Brain pericyte (primary cell): Measurements from ENCODE around the gene AMN1.
"Not testable (repeated sequence)": the region's sequence is repeated elsewhere in the genome, so short reads cannot be mapped to it uniquely, and the experiment has no call there.

ENCODE experiments used
- DNase-seq: peaks from one replicate; pipeline ENCODE4 v3.0.0-alpha.2; 2012; ENCODE audit warnings: low read depth, low spot score

The AMN1 gene

GRCh38 chr12:31728917-31729640 lies at the start of gene AMN1:
TSS of gene AMN1 (minus strand) at chr12:31729021. CDS start at chr12:31729008, 13 bp downstream.
- DNase-seq, result peak; percentile 100

DNA sequence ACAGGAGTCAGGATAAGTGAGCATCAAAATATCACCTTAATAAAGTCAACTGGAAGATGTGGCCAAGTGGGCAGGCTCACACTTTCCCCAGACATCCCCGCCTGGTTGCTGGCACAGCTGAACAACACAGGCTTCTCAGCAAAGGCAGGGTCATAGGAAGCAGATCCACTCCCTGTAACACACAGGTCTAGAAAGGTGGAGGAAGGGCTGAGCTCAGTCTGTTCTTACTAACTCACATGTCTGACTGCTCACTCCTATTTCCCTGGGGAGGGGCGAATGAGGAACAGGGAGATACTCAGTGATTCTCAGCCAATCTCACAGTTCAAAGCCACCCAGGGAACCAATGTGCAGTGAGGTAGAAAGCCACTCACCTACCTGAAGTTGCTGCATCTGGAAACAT lies 45.0 kb upstream of the AMN1 start:
- DNase-seq, result no peak

DNA sequence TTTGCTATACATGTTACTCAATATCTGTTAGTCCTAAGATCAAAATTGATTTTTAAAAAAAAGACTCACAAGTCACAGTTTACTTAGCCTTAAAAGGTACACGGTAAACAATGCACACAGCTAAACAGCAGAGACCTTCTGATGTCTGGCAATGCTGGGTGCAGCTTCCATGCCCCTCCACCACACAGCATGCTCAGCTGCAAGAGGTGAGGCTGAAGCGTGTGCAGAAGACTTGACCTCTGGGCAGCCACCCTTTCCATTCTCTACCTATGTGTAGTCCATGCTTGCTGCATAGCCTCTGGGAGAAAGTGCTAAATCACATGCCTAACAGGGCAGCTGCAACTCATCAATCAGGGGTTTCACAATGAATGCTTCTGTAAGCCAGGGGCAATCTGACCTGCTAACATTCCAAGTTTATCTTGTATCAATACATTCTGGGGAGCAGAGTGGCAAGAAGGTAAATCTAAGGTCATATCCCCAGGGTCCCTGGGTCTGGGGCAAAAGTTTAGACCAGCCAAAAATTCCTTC lies 44.5 kb upstream of the AMN1 start:
- no peak for DNase-seq

DNA sequence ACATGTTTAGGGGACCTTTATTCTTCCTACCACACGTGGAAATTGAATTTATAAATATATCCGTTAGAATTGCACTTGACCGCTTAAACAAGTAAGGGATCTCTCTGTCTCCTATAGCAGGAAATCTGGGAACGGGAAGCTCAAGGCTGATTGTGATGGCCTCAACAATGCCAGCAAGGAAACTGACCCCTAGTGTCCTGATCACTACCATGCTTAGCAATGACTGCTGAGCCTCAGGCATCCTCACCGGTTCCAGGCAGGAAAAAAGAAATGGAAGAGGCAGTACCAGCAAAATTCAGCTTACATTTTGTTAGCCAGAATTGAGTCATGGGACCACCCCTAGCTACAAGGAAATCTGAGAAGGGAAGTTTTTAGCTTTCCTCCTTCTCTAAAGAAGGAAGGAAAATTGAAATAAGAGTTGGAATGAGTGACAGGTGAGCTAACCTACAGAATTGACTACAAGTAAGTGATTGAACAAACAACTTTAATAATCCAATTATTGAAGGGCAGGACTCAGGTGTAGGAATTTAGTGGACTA lies 43.9 kb upstream of the AMN1 start:
- DNase-seq, result no peak

DNA sequence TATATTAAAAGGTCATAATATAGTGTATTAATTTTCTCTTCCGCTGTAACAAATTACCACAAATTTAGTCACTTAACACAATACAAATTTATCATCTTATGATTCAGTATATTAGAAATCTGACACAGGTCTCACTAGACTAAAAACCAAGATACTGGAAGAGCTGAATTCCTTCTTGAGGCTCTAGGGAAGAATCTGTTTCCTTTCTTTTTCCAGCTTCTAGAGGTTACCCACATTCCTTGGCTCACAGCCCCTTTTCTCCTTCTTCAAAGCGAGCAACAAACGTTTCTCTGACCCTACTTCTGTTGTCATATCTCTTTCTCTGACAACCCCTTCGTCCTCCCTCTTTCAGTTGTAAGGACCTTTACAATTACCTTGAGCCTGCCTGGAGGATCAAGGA lies 43.4 kb upstream of the AMN1 start:
- DNase-seq, result no peak

GRCh38 chr12:31768046-31768445 lies 39.2 kb upstream of the AMN1 start:
- no peak for DNase-seq

- no peak for DNase-seq
These were observed 37.1 kb upstream of the AMN1 start for GRCh38 chr12:31765931-31766330.

DNA sequence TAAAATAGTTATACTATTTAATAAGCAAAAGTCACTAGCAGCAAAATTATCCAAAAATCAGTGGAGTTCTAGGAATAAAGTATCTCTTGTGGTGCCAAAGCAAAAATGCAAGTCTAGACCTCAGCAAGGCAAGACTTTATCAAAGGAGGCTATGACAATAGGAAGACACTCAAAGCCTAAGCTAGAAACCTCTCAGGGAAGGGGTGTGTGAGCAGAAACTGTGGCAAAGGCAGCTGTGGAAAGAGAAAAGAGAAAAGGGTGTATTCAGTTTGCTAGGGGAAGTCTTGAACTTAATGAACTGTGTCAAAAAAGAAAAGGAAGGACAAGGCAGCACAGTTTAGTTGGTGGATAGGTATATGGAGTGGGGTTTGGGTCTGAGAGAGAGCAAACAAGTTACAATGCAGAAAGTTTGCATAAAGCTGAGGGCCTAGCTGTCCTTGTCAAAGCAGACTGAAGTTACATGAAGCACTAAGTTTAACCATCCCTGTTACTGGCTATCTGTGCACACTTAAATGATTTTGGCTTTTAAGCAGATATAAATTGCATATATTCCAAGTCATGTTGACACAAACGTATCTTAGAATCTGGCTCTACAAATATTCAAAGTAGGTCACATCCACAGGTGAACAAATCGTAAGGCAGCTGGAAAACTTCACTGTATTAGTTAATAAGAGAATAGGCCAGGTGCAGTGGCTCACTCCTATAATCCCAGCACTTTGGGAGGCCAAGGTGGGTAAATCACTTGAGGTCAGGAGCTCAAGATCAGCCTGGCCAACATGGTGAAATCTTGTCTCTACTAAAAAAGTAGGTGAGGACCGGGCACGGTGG lies 31.0 kb upstream of the AMN1 start:
- DNase-seq, result no peak

DNA sequence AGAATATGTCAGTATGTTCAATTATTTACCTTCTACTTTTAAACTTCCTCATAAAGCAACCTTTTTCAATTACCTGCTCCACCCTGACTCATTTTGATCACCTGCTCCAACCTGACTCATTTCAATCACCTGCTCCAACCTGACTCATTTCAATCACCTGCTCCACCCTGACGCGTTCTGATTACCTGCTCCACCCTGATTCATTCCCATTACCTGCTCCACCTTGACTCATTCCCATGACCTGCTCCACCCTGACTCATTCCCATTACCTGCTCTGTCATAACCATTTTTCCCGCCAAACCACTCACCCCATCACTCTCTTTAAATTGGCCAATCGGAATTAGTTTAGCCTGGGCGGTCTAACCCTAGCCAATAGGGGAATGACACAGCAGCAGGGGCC lies 29.5 kb upstream of the AMN1 start:
- not testable (repeated sequence) for DNase-seq

- DNase-seq, result no peak
These were observed 28.2 kb upstream of the AMN1 start for GRCh38 chr12:31756977-31757420.

DNA sequence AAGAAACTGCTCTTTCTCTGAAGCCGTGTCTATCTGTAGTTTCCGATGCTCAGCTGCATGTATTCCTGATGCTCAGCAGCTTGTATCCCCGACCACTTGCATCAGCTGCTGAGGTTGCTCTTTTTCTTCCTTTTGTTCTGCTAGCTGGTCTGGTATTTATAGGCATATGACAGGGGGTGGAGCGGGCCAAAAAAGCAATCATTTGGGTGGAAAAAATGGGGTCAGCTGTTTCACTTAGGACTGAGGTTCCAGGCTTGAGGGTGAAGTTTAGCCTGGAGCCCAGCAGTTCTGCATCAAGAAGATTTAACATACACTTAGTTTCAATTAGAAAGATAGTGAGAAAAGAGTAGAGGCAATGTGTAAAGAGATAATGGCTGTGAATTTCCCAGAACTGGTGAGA lies 23.6 kb upstream of the AMN1 start:
- DNase-seq, result no peak

GRCh38 chr12:31751085-31751484 lies 22.3 kb upstream of the AMN1 start:
- no peak for DNase-seq

DNA sequence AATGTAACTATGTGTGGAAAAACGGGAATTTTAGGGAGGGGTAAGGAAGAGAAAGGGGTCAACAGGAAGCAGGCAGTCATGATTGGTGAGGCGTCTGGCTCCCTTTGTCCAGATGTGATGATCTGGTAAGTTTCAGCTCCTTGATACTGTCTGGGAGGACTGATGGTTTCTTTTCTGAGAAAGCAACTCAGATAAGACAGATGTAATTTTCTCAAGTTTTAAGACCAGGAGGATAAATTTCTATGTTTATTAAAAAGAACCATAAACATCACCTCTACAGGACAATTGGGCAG lies 21.9 kb upstream of the AMN1 start:
- no peak for DNase-seq

- DNase-seq, result no peak
These were observed 20.3 kb upstream of the AMN1 start for GRCh38 chr12:31749024-31749704.

DNA sequence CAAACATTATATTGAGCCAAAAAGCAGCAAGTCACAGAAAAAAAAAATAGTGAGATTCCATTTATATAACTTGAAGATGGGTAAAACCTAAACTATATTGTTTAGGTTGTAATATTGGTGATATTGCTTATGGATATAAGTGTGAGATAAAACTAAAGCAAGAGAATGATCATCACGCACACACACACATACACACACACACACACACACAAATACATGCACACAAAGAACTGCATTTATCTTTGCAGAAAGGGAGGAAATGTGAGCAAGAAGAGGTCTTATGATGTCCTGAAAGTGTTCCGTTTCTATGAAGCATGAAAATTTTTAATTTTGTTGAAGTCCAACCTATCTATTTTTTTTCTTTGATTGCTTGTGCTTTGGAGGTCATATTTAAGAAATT lies 16.4 kb upstream of the AMN1 start:
- DNase-seq, result no peak

- DNase-seq, result not testable (repeated sequence)
These were observed 15.5 kb upstream of the AMN1 start for GRCh38 chr12:31744363-31744762.

- DNase-seq, result no peak
These were observed 14.1 kb upstream of the AMN1 start for GRCh38 chr12:31742891-31743290.

GRCh38 chr12:31740628-31741027 lies 11.8 kb upstream of the AMN1 start:
- DNase-seq, result no peak

DNA sequence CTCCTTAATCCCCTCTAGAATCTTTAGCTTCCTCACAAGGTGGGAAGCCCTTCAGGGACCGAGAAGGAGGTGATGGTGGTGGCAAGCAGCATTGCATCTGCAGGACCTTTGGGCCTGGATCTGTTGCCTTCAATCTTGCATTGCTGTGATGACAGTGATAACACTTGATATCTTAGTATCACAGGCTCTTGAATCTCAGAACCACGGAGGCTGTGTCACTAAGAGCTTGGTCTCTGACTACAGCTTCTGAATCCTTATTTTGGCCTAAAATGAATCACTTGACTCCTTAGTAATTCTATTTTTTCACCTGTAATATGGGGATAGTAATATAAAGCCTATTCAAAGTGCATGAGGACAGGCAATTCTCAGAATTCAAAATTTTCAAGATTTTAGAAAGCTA lies 8.9 kb upstream of the AMN1 start:
- DNase-seq, result no peak

DNA sequence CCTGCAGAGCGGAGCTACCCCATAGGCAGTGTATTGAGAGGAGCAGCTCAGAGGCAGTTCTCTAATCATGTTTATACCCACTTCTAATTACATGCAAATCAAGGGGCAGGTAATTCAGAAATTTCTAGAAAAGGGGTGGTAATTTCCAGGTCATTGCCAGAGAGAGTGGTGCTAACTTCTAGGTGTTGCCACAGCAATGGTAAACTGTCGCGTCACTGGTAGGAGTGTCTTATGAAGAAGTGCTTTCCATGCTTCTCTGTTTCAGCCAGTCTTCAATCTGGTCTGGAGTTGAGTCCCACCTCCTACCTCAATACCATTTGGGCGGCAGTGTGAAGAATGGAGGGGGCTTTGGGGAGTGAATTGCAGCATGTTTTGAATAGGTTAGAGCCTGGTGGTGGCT lies 8.5 kb upstream of the AMN1 start:
- no peak for DNase-seq

- no peak for DNase-seq
These were observed 7.7 kb upstream of the AMN1 start for GRCh38 chr12:31736472-31736871.
